ENCODE measurements around the gene RBM48. TPM values are rescaled to one million over a fixed set of nuclear protein-coding genes. Genes with fewer than 3 reads are reported as not detected.

RBM48 gene
- total and polyA plus RNA-seq, 2 donors (not counting 3 experiments of a cell fraction or from before 2014, with no cell fraction given), result 9.8 to 12.0 TPM

DNA sequence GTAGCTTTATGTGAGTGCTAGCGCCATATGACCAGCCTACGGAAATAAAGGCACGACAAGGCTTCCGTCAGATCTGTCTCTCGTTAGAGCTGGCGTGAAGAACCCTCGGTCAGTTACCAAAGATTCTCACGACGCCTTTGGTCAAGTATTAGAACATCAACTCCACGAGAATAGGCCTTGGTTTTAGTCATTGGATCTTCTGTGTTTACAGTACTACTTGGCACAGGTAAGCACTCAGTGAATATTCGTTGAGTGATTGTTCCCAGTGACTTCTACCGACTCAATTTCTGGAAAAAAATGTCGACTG, 316 bp downstream of the RBM48 start:
- Histone ChIP-seq H4K20me1 (replicated peaks; ENCODE audit: control insufficient read depth, extremely low read depth, insufficient read depth, low read length) (no peaks in the 10 kb centered on the region), H3K36me3 (ENCODE audit: control insufficient read depth in 2 of 2, extremely low read depth in 1 of 2, insufficient read depth in 2 of 2, low read length in 2 of 2) (peaks cover 2 to 11% of the 10 kb centered on the region in 2 experiments), H3K27me3 (ENCODE audit: control insufficient read depth in 2 of 2, insufficient read depth in 2 of 2, low read length in 2 of 2) (no peaks in the 10 kb centered on the region), H3K9me1 (replicated peaks; ENCODE audit: control insufficient read depth, extremely low read depth, insufficient read depth, low read length) (no peaks in the 10 kb centered on the region), H3K4me3 (replicated peaks in 1 of 3; ENCODE audit: insufficient read depth in 1 of 3, low read depth in 1 of 3, low read length in 3 of 3) (peak overlapping the region; percentile 74 to 95 (median 91)), H2AFZ (ENCODE audit: low read depth, low read length) (peak overlapping the region; percentile 94), H3K4me1 (ENCODE audit: control insufficient read depth, extremely low read depth, insufficient read depth, low read length) (peaks cover 15% of the 10 kb centered on the region), H3K4me2 (ENCODE audit: insufficient read depth, low read length) (peak overlapping the region; percentile 88), H3K9ac (replicated peaks; ENCODE audit: extremely low read depth, insufficient read depth, low read length) (peak overlapping the region; percentile 95), H3K9me3 (replicated peaks; ENCODE audit: control insufficient read depth, insufficient read depth, low read length) (no peaks in the 10 kb centered on the region), H3K79me2 (ENCODE audit: control insufficient read depth, insufficient read depth, low read length) (peaks cover 12% of the 10 kb centered on the region), H3K27ac (ENCODE audit: insufficient read depth, low read depth, low read length) (peak overlapping the region; percentile 91)
- BruUV-seq (replicated peaks), result TSS peak; percentile 76
- DNase-seq (ENCODE audit: low read depth, low spot score), result no peak
- ChIA-PET POLR2A (interaction anchor here (0.6 to 1.1 kb wide), 7 partner anchors 11 to 740 kb away, joined by 3 to 7 read pairs (median 3); no protein-coding TSS in a partner anchor), CTCF (interaction anchor here (0.5 to 1.6 kb wide), 21 partner anchors 10 to 699 kb away, joined by 3 to 13 read pairs (median 4); partner anchors contain the start of genes FAM133B, GATAD1 and MTERF1)
- intact Hi-C loops (cut with micrococcal nuclease), result loop anchor here (1.0 to 5.0 kb wide), 7 partner anchors 61 to 704 kb away; partner anchors contain the start of genes ANKIB1, CDK6, FAM133B and KRIT1
- FAIRE-seq, result no peak
- dilution Hi-C loops (cut with MboI; ENCODE audit: extremely low pct_ligation_motif_present, low sequenced_read_pairs), result no loop called here
- no peak for TF ChIP-seq POLR2AphosphoS5 (IDR thresholded peaks at IDR 0.05; ENCODE audit: insufficient read depth, low read depth, low read length)
- TF ChIP-seq FOS (IDR thresholded peaks at IDR 0.05; ENCODE audit: borderline replicate concordance, insufficient read depth, low read length), result no peak
- no peak for TF ChIP-seq GATA2 (IDR thresholded peaks at IDR 0.05; ENCODE audit: insufficient read depth, insufficient read length, low read depth, low read length)
- no peak for TF ChIP-seq POLR2A (IDR thresholded peaks at IDR 0.05; ENCODE audit: low read depth, low read length)
- TF ChIP-seq, protein P1, sequence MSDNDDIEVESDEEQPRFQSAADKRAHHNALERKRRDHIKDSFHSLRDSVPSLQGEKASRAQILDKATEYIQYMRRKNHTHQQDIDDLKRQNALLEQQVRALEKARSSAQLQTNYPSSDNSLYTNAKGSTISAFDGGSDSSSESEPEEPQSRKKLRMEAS (IDR thresholded peaks at IDR 0.05; ENCODE audit: insufficient read depth, insufficient read length), result no peak
- no peak for TF ChIP-seq JUN (IDR thresholded peaks at IDR 0.05; ENCODE audit: borderline replicate concordance, insufficient read depth, insufficient read length, low read depth)

DNA sequence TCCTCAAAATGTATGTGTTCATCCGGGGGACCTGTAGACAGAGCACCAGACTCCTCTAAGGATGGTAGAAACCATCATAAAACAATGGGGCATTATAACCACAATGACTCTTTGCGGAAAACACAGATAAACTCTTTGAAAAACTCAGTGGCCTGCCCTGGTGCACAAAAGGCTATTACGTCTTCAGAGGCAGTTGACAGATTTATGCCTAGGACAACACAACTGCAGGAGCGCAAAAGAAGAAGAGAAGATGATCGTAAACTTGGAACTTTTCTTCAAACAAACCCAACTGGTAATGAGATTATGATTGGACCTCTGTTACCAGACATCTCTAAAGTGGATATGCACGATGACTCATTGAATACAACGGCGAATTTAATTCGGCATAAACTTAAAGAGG, 6.0 kb downstream of the RBM48 start:
- POLR2A ChIA-PET, result no interaction called here

More for the DNA sequence above, 6.0 kb downstream of the RBM48 start:
- peaks cover 2% of the 10 kb centered on the region for H3K79me2 ChIP-seq (ENCODE audit: control insufficient read depth, insufficient read depth, low read length)
- no peaks in the 10 kb centered on the region for H3K9me1 ChIP-seq (replicated peaks; ENCODE audit: control insufficient read depth, extremely low read depth, insufficient read depth, low read length)
- H3K9ac ChIP-seq (replicated peaks; ENCODE audit: extremely low read depth, insufficient read depth, low read length), result no peak overlapping the region
- FAIRE-seq (no peak), DNase-seq (ENCODE audit: low read depth, low spot score) (no peak)
- BruUV-seq (replicated peaks), result no TSS peak
- no peak overlapping the region for H3K4me3 ChIP-seq (replicated peaks in 1 of 3; ENCODE audit: insufficient read depth in 1 of 3, low read depth in 1 of 3, low read length in 3 of 3)
- H3K36me3 ChIP-seq (ENCODE audit: control insufficient read depth in 2 of 2, extremely low read depth in 1 of 2, insufficient read depth in 2 of 2, low read length in 2 of 2), result peaks cover 5 to 21% of the 10 kb centered on the region in 2 experiments
- no peaks in the 10 kb centered on the region for H3K9me3 ChIP-seq (replicated peaks; ENCODE audit: control insufficient read depth, insufficient read depth, low read length)
- no peaks in the 10 kb centered on the region for H3K27me3 ChIP-seq (ENCODE audit: control insufficient read depth in 2 of 2, insufficient read depth in 2 of 2, low read length in 2 of 2)
- TF ChIP-seq FOS (IDR thresholded peaks at IDR 0.05; ENCODE audit: borderline replicate concordance, insufficient read depth, low read length) (no peak), POLR2A (IDR thresholded peaks at IDR 0.05; ENCODE audit: low read depth, low read length) (no peak), GATA2 (IDR thresholded peaks at IDR 0.05; ENCODE audit: insufficient read depth, insufficient read length, low read depth, low read length) (no peak), MYC (IDR thresholded peaks at IDR 0.05; ENCODE audit: low read depth, low read length) (no peak), JUN (IDR thresholded peaks at IDR 0.05; ENCODE audit: borderline replicate concordance, insufficient read depth, insufficient read length, low read depth) (no peak), POLR2AphosphoS5 (IDR thresholded peaks at IDR 0.05; ENCODE audit: insufficient read depth, low read depth, low read length) (no peak), EZH2 (IDR thresholded peaks at IDR 0.05; ENCODE audit: borderline replicate concordance, low read depth, low read length, severe bottlenecking) (no peak)
- TF ChIP-seq, protein P1 (IDR thresholded peaks at IDR 0.05; ENCODE audit: insufficient read depth, insufficient read length), result no peak
- TF ChIP-seq, protein P2, sequence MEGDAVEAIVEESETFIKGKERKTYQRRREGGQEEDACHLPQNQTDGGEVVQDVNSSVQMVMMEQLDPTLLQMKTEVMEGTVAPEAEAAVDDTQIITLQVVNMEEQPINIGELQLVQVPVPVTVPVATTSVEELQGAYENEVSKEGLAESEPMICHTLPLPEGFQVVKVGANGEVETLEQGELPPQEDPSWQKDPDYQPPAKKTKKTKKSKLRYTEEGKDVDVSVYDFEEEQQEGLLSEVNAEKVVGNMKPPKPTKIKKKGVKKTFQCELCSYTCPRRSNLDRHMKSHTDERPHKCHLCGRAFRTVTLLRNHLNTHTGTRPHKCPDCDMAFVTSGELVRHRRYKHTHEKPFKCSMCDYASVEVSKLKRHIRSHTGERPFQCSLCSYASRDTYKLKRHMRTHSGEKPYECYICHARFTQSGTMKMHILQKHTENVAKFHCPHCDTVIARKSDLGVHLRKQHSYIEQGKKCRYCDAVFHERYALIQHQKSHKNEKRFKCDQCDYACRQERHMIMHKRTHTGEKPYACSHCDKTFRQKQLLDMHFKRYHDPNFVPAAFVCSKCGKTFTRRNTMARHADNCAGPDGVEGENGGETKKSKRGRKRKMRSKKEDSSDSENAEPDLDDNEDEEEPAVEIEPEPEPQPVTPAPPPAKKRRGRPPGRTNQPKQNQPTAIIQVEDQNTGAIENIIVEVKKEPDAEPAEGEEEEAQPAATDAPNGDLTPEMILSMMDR (IDR thresholded peaks at IDR 0.05; ENCODE audit: extremely low read depth in 1 of 2, insufficient read depth in 1 of 2, low read depth in 1 of 2, low read length in 2 of 2), result no peak
- dilution Hi-C loops (cut with MboI; ENCODE audit: extremely low pct_ligation_motif_present, low sequenced_read_pairs), result no loop called here
- no peak overlapping the region for H3K27ac ChIP-seq (ENCODE audit: insufficient read depth, low read depth, low read length)
- peaks cover 1% of the 10 kb centered on the region for H3K4me1 ChIP-seq (ENCODE audit: control insufficient read depth, extremely low read depth, insufficient read depth, low read length)
- H2AFZ ChIP-seq (ENCODE audit: low read depth, low read length), result no peak overlapping the region
- intact Hi-C loops (cut with micrococcal nuclease), result no loop called here
- H3K4me2 ChIP-seq (ENCODE audit: insufficient read depth, low read length), result no peak overlapping the region
- CTCF ChIA-PET, result no interaction called here
- no peaks in the 10 kb centered on the region for H4K20me1 ChIP-seq (replicated peaks; ENCODE audit: control insufficient read depth, extremely low read depth, insufficient read depth, low read length)
